ENCODE results near the gene VPREB3.

VPREB3 gene

DNA sequence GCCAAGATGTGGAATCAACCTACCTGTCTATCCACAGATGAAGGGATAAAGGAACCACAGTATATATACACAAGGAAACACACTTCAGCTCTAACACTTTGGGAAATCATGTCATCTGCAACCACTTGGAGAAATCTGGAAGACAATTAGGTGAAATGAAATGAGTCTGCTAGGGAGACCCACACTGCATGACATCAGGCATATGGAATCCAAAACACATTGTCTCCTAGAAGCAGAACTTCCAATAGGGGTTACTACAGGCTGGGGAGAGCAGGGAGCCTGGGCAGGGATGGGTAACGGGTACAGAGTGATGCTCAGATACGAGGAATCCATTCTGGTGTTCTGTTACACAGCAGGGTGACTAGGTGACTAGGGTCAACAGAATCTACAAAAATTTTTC lies 45.1 kb downstream of the VPREB3 start:
- Histone ChIP-seq H3K36me3 (peaks cover 100% of the 10 kb centered on the region), H3K4me2 (no peak overlapping the region), H3K4me1 (peaks cover 10% of the 10 kb centered on the region), H3K4me3 (no peak overlapping the region), H3K27ac (no peak overlapping the region), H3K27me3 (no peaks in the 10 kb centered on the region), H4K20me1 (peaks cover 90% of the 10 kb centered on the region), H3K9ac (no peak overlapping the region), H3K9me3 (no peaks in the 10 kb centered on the region)
- no peak for TF ChIP-seq Cebpa-rat (IDR thresholded peaks at IDR 0.05)

DNA sequence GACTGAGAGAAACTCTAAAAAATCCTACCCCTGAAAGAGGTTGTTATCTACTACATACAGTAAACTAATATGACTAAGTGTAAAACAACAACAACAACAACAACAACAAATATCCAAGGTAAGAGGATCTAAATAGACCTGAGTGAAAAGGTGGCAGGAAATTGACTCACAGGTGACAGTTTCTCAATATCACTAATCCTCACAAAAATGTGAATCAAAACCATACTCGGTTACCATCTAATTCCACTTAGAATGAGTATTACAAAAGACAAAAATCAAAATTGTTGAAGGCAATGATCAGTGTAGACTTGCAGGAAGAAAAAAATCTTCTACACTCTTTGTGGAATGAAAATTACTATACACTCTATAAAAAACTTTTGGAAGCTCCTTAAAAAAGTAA lies 46.0 kb downstream of the VPREB3 start:
- H3K4me2 ChIP-seq, result no peak overlapping the region
- no peaks in the 10 kb centered on the region for H3K27me3 ChIP-seq
- no peak overlapping the region for H3K9ac ChIP-seq
- peaks cover 2% of the 10 kb centered on the region for H3K4me1 ChIP-seq
- no peak for TF ChIP-seq Cebpa-rat (IDR thresholded peaks at IDR 0.05)
- H4K20me1 ChIP-seq, result peaks cover 90% of the 10 kb centered on the region
- H3K27ac ChIP-seq, result no peak overlapping the region
- no peaks in the 10 kb centered on the region for H3K9me3 ChIP-seq
- H3K36me3 ChIP-seq, result peaks cover 100% of the 10 kb centered on the region
- H3K4me3 ChIP-seq, result no peak overlapping the region

DNA sequence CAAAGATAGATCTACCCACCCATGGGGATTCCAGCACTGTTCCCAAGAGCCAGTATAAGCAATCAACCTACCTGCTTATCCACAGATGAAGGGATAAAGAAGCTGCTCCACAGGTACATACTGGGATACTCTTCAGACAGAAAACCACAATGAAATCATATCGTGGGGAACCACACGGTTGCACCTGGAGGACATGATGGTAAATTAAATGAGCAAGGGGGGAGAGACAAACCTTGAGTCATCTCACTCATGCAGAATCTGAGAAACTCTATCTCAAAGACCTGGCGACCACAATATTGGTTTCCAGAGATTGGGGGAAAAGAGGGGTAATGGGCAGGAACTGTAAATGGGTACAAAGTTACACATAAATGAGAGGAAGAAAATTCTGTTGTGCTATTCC lies 48.9 kb downstream of the VPREB3 start:
- Histone ChIP-seq H3K9ac (no peak overlapping the region), H4K20me1 (peaks cover 93% of the 10 kb centered on the region), H3K36me3 (peaks cover 100% of the 10 kb centered on the region), H3K27ac (no peak overlapping the region), H3K9me3 (no peaks in the 10 kb centered on the region), H3K27me3 (no peaks in the 10 kb centered on the region), H3K4me2 (no peak overlapping the region), H3K4me1 (no peaks in the 10 kb centered on the region), H3K4me3 (no peak overlapping the region)
- no peak for TF ChIP-seq Cebpa-rat (IDR thresholded peaks at IDR 0.05)

DNA sequence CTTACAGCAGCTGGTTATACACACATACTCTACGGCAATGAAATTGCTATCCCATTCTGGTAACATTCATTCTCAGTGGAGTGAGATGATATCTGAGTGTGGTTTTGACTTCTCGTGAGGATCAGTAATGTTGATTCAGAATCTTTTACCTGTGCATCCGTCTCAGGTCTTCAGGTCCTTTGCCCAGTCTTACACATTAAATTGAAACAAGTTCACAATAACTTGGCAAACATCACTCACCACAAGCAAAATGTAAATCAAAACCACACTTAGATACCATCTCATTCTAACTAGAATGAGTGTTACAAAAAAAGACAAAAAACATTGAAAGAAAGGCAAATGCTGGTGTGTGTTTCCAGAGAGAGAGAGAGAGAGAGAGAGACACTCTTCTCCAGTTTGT lies 49.4 kb downstream of the VPREB3 start:
- H3K36me3 ChIP-seq, result peaks cover 100% of the 10 kb centered on the region
- TF ChIP-seq Cebpa-rat (IDR thresholded peaks at IDR 0.05), result no peak
- no peaks in the 10 kb centered on the region for H3K9me3 ChIP-seq
- H4K20me1 ChIP-seq, result peaks cover 92% of the 10 kb centered on the region
- no peak overlapping the region for H3K4me3 ChIP-seq
- H3K4me2 ChIP-seq, result no peak overlapping the region
- H3K4me1 ChIP-seq, result no peaks in the 10 kb centered on the region
- H3K9ac ChIP-seq, result no peak overlapping the region
- H3K27ac ChIP-seq, result no peak overlapping the region
- no peaks in the 10 kb centered on the region for H3K27me3 ChIP-seq

GRCh38 chr22:23704062-23704461 lies 50.2 kb downstream of the VPREB3 start:
- Histone ChIP-seq H3K9ac (no peak overlapping the region), H3K4me3 (no peak overlapping the region), H3K36me3 (peaks cover 100% of the 10 kb centered on the region), H3K27ac (no peak overlapping the region), H4K20me1 (peaks cover 84% of the 10 kb centered on the region), H3K4me1 (peaks cover 1% of the 10 kb centered on the region; the same call in 1 of the 2 replicates), H3K4me2 (no peak overlapping the region), H3K9me3 (no peaks in the 10 kb centered on the region), H3K27me3 (no peaks in the 10 kb centered on the region)
- no peak for TF ChIP-seq Cebpa-rat (IDR thresholded peaks at IDR 0.05)

Data from BLaER1 (cell line).